Upper lobe of left lung (tissue), 6 donors: ENCODE results near the gene HSPB8. TPM values are rescaled to one million over a fixed set of nuclear protein-coding genes. Genes with fewer than 3 reads are reported as not detected.

Experiments
- ATAC-seq, 2 donors: fragments of 200-7000 bp; cut with Tn5 transposase; one replicate each; pipeline ENCODE4 v1.9.1; 2022; ENCODE audit warnings: mild to moderate bottlenecking in 2 of 2, moderate library complexity in 2 of 2; ENCODE audit not compliant: low FRiP score in 2 of 2
- DNase-seq, 2 donors: peaks; one replicate each; pipeline ENCODE4 v3.0.0-alpha.2; 2019 to 2020
- H3K27ac ChIP-seq, 4 donors: fragments of 200-600 bp; sonication (generic); one replicate each; pipeline ENCODE4 v1.5.1; 2016 to 2019
- H3K27me3 ChIP-seq, 4 donors: fragments of 200-600 bp; sonication (generic); one replicate each; pipeline ENCODE4 v1.5.1; 2017 to 2019
- H3K36me3 ChIP-seq, 4 donors: fragments of 200-600 bp; sonication (generic); one replicate each; pipeline ENCODE4 v1.5.1; 2016 to 2019
- H3K4me1 ChIP-seq, 4 donors: fragments of 200-600 bp; sonication (generic); one replicate each; pipeline ENCODE4 v1.5.1; 2018 to 2019
- H3K4me3 ChIP-seq, 4 donors: fragments of 200-600 bp; sonication (generic); one replicate each; pipeline ENCODE4 v1.5.1; 2017 to 2019; ENCODE audit warnings: mild to moderate bottlenecking in 2 of 4, moderate library complexity in 1 of 4
- H3K9me3 ChIP-seq, 4 donors: fragments of 200-600 bp; sonication (generic); one replicate each; pipeline ENCODE4 v1.5.1; 2018 to 2019
- EP300 ChIP-seq, 4 donors: sonication (generic); formaldehyde crosslinking; IDR thresholded peaks; one replicate each; pipeline ENCODE4 v1.5.1; 2017; ENCODE audit warnings: antibody characterized with exemption in 4 of 4, control low read depth in 2 of 4
- POLR2A ChIP-seq, 4 donors: fragments of 450-650 bp; IDR thresholded peaks; one replicate each; pipeline ENCODE4 v1.5.1; 2016 to 2017; ENCODE audit warnings: antibody characterized with exemption in 4 of 4, mild to moderate bottlenecking in 2 of 4
- POLR2AphosphoS5 ChIP-seq, 2 donors: sonication (generic); formaldehyde crosslinking; IDR thresholded peaks; one replicate each; pipeline ENCODE4 v1.5.1; 2017; ENCODE audit warnings: antibody characterized with exemption in 2 of 2
- WGBS, 2 donors: methylation state at CpG; one replicate each; pipeline ENCODE4 v1.1.5; 2017 to 2018; 5-methylcytosine and 5-hydroxymethylcytosine counted together
- total RNA-seq, 6 donors: library from RNA; depleted of rRNA in 4 of 6; stranded (reverse); fragments of >200 nt in 4 of 6; gene quantifications; one replicate each; pipeline versions ENCODE4 v1.1.0 to v1.2.1, GENCODE V29; 2016 to 2021
- TF ChIP-seq, protein P1 (sequence below), 6 experiments: fragments of 450-650 bp in 4 of 6; fragments of 200-600 bp in 2 of 6; sonication (generic) in 2 of 6; IDR thresholded peaks; one replicate each; pipeline ENCODE4 v1.5.1; 2016 to 2019; ENCODE audit warnings: antibody characterized with exemption in 6 of 6
- donor health status: DM: no; HTN: no; CAD: no; lungs with moderate emphysema.
- donor health status: DM: no; HTN: yes; CAD: no; lungs with severe emphysema.

HSPB8 gene
- total RNA-seq, 6 donors from 2014 or later: 15.7 to 59.9 (median 39.8) TPM

- ATAC-seq: no peak
- Histone ChIP-seq H3K27ac (no peak overlapping the region), H3K4me3 (no peak overlapping the region), H3K9me3 (no peaks in the 10 kb centered on the region), H3K36me3 (no peaks in the 10 kb centered on the region), H3K4me1 (no peaks in the 10 kb centered on the region), H3K27me3 (no peaks in the 10 kb centered on the region)
- no peak for DNase-seq
- WGBS, 2 donors: 71 to 80% methylated on average over 3 of the region's 3 CpGs
- TF ChIP-seq, protein P1, sequence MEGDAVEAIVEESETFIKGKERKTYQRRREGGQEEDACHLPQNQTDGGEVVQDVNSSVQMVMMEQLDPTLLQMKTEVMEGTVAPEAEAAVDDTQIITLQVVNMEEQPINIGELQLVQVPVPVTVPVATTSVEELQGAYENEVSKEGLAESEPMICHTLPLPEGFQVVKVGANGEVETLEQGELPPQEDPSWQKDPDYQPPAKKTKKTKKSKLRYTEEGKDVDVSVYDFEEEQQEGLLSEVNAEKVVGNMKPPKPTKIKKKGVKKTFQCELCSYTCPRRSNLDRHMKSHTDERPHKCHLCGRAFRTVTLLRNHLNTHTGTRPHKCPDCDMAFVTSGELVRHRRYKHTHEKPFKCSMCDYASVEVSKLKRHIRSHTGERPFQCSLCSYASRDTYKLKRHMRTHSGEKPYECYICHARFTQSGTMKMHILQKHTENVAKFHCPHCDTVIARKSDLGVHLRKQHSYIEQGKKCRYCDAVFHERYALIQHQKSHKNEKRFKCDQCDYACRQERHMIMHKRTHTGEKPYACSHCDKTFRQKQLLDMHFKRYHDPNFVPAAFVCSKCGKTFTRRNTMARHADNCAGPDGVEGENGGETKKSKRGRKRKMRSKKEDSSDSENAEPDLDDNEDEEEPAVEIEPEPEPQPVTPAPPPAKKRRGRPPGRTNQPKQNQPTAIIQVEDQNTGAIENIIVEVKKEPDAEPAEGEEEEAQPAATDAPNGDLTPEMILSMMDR (IDR thresholded peaks at IDR 0.05): no peak
- TF ChIP-seq POLR2A (IDR thresholded peaks at IDR 0.05) (no peak), POLR2AphosphoS5 (IDR thresholded peaks at IDR 0.05) (no peak), EP300 (IDR thresholded peaks at IDR 0.05) (no peak)
These were observed 10.0 kb upstream of the HSPB8 start for GRCh38 chr12:119168721-119169120.

GRCh38 chr12:119169150-119169549 lies 9.6 kb upstream of the HSPB8 start:
- no peak overlapping the region for H3K4me3 ChIP-seq
- ATAC-seq (no peak), DNase-seq (no peak)
- H3K4me1 ChIP-seq: peaks cover 0 to 3% (median 0%) of the 10 kb centered on the region in 4 donors
- H3K27me3 ChIP-seq: no peaks in the 10 kb centered on the region
- no peaks in the 10 kb centered on the region for H3K36me3 ChIP-seq
- H3K9me3 ChIP-seq: no peaks in the 10 kb centered on the region
- no peak overlapping the region for H3K27ac ChIP-seq
- 57 to 58% methylated on average over 2 of the region's 2 CpGs for WGBS, 2 donors
- TF ChIP-seq, protein P1 (IDR thresholded peaks at IDR 0.05): no peak
- TF ChIP-seq POLR2AphosphoS5 (IDR thresholded peaks at IDR 0.05) (no peak), EP300 (IDR thresholded peaks at IDR 0.05) (no peak), POLR2A (IDR thresholded peaks at IDR 0.05) (no peak)

DNA sequence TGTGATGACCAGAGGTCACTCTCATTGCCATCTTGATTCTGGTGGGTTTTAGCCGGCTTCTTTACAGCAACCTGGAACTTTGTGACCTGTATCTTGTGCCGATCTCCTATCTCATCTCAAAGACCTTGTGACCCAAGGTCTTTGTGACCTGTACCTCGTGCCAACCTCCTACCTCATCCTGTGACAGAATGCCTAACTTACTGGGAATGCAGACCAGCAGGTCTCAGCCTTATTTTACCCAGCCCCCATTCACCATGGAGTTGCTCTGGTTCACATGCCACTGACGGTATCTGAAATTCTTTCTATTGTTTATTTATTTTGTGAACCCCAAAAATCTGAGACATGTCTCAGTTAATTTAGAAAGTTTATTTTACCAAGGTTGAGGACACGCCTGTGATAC lies 7.4 kb upstream of the HSPB8 start:
- H3K27me3 ChIP-seq: no peaks in the 10 kb centered on the region
- ATAC-seq (no peak), DNase-seq (no peak)
- H3K4me1 ChIP-seq: peaks cover 0 to 4% (median 2%) of the 10 kb centered on the region in 4 donors
- TF ChIP-seq, protein P1 (IDR thresholded peaks at IDR 0.05): no peak
- TF ChIP-seq EP300 (IDR thresholded peaks at IDR 0.05): no peak
- no peak for TF ChIP-seq POLR2AphosphoS5 (IDR thresholded peaks at IDR 0.05)
- 80 to 81% methylated on average over 5 of the region's 5 CpGs for WGBS, 2 donors
- H3K9me3 ChIP-seq: no peaks in the 10 kb centered on the region
- no peaks in the 10 kb centered on the region for H3K36me3 ChIP-seq
- no peak overlapping the region for H3K4me3 ChIP-seq
- no peak overlapping the region for H3K27ac ChIP-seq

GRCh38 chr12:119171691-119172425 lies 6.9 kb upstream of the HSPB8 start:
- Histone ChIP-seq H3K4me1 (peaks cover 0 to 4% (median 3%) of the 10 kb centered on the region in 4 donors), H3K9me3 (no peaks in the 10 kb centered on the region), H3K4me3 (no peak overlapping the region), H3K36me3 (no peaks in the 10 kb centered on the region), H3K27me3 (no peaks in the 10 kb centered on the region), H3K27ac (no peak overlapping the region)
- no peak for DNase-seq
- TF ChIP-seq POLR2A (IDR thresholded peaks at IDR 0.05) (no peak), POLR2AphosphoS5 (IDR thresholded peaks at IDR 0.05) (no peak), EP300 (IDR thresholded peaks at IDR 0.05) (no peak)
- TF ChIP-seq, protein P1 (IDR thresholded peaks at IDR 0.05): no peak
- 79 to 85% methylated on average over 15 of the region's 15 CpGs for WGBS, 2 donors
- no peak for ATAC-seq

- Histone ChIP-seq H3K4me1 (peaks cover 7 to 11% (median 8%) of the 10 kb centered on the region in 4 donors), H3K36me3 (no peaks in the 10 kb centered on the region), H3K27ac (no peak overlapping the region), H3K9me3 (no peaks in the 10 kb centered on the region), H3K4me3 (no peak overlapping the region), H3K27me3 (no peaks in the 10 kb centered on the region)
- ATAC-seq: no peak
- no peak for DNase-seq
- WGBS, 2 donors: 68 to 79% methylated on average over 3 to 5 of the region's 5 CpGs
- TF ChIP-seq POLR2AphosphoS5 (IDR thresholded peaks at IDR 0.05) (no peak), EP300 (IDR thresholded peaks at IDR 0.05) (no peak), POLR2A (IDR thresholded peaks at IDR 0.05) (no peak)
- TF ChIP-seq, protein P1 (IDR thresholded peaks at IDR 0.05): no peak
These were observed 3.6 kb upstream of the HSPB8 start for GRCh38 chr12:119175081-119175480.
